Activated B cell treated with CpG ODN at 0.5 μM for 24 hours (primary cell): ENCODE measurements around the gene RANBP10. TPM values are rescaled to one million over a fixed set of nuclear protein-coding genes. Genes with fewer than 3 reads are reported as not detected.

ENCODE experiments used
- ATAC-seq: fragments of 200-7000 bp; cut with Tn5 transposase; one replicate; pipeline ENCODE4 v1.10.0; 2021; ENCODE audit warnings: low read depth, mild to moderate bottlenecking, moderate library complexity
- CTCF ChIA-PET: fragments of 350-600 bp; sonication (Branson Sonifier 250); formaldehyde crosslinking; loops from one replicate; lab custom pipeline; 2021; ENCODE audit warnings: antibody characterized with exemption; lab: Charles Lee
- POLR2A ChIA-PET: fragments of 350-600 bp; sonication (Branson Sonifier 250); formaldehyde crosslinking; loops from one replicate; lab custom pipeline; 2021; ENCODE audit warnings: antibody characterized with exemption; lab: Charles Lee
- DNase-seq: peaks from one replicate; pipeline ENCODE4 v3.0.0; 2022
- H3K27ac Mint-ChIP-seq: one replicate; pipeline ENCODE4 v1.8.0; 2020; ENCODE audit warnings: mixed read lengths
- H3K27me3 Mint-ChIP-seq: one replicate; pipeline ENCODE4 v1.8.0; 2021; ENCODE audit warnings: mixed read lengths
- H3K36me3 Mint-ChIP-seq: one replicate; pipeline ENCODE4 v1.8.0; 2021; ENCODE audit warnings: low read depth, mixed read lengths
- H3K4me1 Mint-ChIP-seq: one replicate; pipeline ENCODE4 v1.8.0; 2021; ENCODE audit warnings: mixed read lengths
- H3K4me3 Mint-ChIP-seq: one replicate; pipeline ENCODE4 v1.8.0; 2020; ENCODE audit warnings: mild to moderate bottlenecking, mixed read lengths
- H3K9me3 Mint-ChIP-seq: one replicate; pipeline ENCODE4 v1.8.0; 2020; ENCODE audit warnings: mixed read lengths
- CTCF ChIP-seq: fragments of 200-600 bp; IDR thresholded peaks from one replicate; pipeline ENCODE4 v1.8.0; 2022; ENCODE audit warnings: antibody characterized with exemption, mild to moderate bottlenecking
- intact Hi-C: fragments of 100-400 bp; cut with micrococcal nuclease; formaldehyde crosslinking; loops from one replicate; pipeline ENCODE4 v1.15.1; 2024
- total RNA-seq: library from RNA; stranded (reverse); gene quantifications from 2 replicates; pipeline ENCODE4 v1.2.3, GENCODE V29; 2022

RANBP10 gene
- total RNA-seq, 1 donor from 2014 or later, result 30.6 TPM

- intact Hi-C loops, result loop anchor here (2.0 kb wide), 3 partner anchors 186 to 602 kb away; partner anchors contain the start of genes ACD, PARD6A, PRMT7 and SLC7A6OS
- no peak for DNase-seq
- Mint-ChIP-seq H3K4me1 (peaks cover 53% of the 10 kb centered on the region), H3K36me3 (peaks cover 8% of the 10 kb centered on the region), H3K27ac (peak within 1 kb of the TSS; percentile 92), H3K4me3 (peak within 1 kb of the TSS; percentile 89), H3K9me3 (no peaks in the 10 kb centered on the region), H3K27me3 (no peaks in the 10 kb centered on the region)
- ChIA-PET POLR2A (interaction anchor here (0.5 to 2.1 kb wide), 3 partner anchors 41 to 1719 kb away, joined by 3 to 11 read pairs (median 6); partner anchors contain the start of genes NFAT5, NFATC3, RANBP10 and TSNAXIP1), CTCF (interaction anchor here (2.4 kb wide), 1 partner anchor 31 kb away, joined by 13 read pairs; no protein-coding TSS in a partner anchor)
- TF ChIP-seq CTCF, result no peak
- peak; percentile 45 for ATAC-seq
Observed at GRCh38 chr16:67847064-67847861, 40.9 kb upstream of the RANBP10 start, which contains the start of gene CENPT. Gene CENPT, minus strand, starts transcription at chr16:67847693. Its CDS starts 13,834 bp downstream, at chr16:67833859.

DNA sequence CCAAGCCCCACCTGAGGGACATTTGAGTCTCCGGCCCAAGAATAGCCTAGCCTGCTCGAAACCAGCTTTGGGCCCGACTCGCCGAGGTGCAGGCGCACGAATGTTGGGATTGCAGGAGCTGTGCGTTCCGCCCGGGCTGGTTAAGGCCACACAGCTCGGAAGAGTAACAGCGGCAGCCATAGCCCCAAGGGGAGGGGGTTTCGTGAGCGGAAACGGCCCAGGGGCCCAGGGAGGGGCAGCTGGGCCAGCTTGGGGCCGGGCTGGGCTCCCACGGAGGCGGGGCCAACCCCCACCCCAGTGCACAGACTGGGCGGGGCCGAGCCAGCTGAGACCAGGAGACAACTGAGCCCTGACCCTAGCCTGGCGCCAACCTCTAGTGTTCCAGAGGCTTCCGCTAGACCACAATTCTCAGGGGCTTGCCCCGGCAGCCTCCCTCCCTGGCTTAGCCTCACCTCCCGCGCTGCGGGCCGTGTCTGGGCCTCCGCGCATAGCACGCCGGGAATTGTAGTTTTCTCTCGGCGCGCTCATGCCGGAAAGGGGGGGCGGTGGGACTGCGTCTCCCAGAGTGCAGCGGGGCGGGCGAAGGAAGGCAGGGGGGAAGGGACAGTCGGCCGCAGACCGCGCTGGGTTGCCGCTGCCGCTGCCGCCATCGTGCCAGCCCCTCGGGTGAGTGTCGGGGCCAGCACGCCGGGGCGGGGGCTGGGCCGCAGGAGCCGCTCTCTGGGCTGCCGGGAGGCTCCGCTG is 40.1 kb upstream of the RANBP10 start, which contains the start of gene NUTF2:
Gene NUTF2 (plus strand): TSS at position 614 of the 744 bp plus-strand sequence. CDS start 18,198 bp downstream, outside the sequence.
- intact Hi-C loops, result loop anchor here (1.0 to 2.0 kb wide), 9 partner anchors 13 to 602 kb away; partner anchors contain the start of genes ACD, CTCF, PARD6A and PRMT7
- H3K27me3 Mint-ChIP-seq, result no peaks in the 10 kb centered on the region
- no peaks in the 10 kb centered on the region for H3K9me3 Mint-ChIP-seq
- H3K27ac Mint-ChIP-seq, result peak within 1 kb of the TSS; percentile 92
- ATAC-seq (peak; percentile 67), DNase-seq (peak; percentile 96)
- H3K36me3 Mint-ChIP-seq, result peaks cover 8% of the 10 kb centered on the region
- ChIA-PET POLR2A (interaction anchor here (0.5 to 3.9 kb wide), 11 partner anchors 12 to 326 kb away, joined by 3 to 21 read pairs (median 6); partner anchors contain the start of genes DDX28, DUS2, GFOD2 and NFATC3), CTCF (interaction anchor here (1.0 to 2.4 kb wide), 2 partner anchors 30 to 174 kb away, joined by 4 to 13 read pairs; no protein-coding TSS in a partner anchor)
- peak within 1 kb of the TSS; percentile 89 for H3K4me3 Mint-ChIP-seq
- no peak for TF ChIP-seq CTCF
- peaks cover 57% of the 10 kb centered on the region for H3K4me1 Mint-ChIP-seq

GRCh38 chr16:67846063-67846319 is 39.6 kb upstream of the RANBP10 start:
- H3K9me3 Mint-ChIP-seq, result no peaks in the 10 kb centered on the region
- no peak for DNase-seq
- no peak for TF ChIP-seq CTCF
- CTCF ChIA-PET, result interaction anchor here (1.0 to 2.4 kb wide), 2 partner anchors 30 to 173 kb away, joined by 4 to 13 read pairs; no protein-coding TSS in a partner anchor
- peaks cover 59% of the 10 kb centered on the region for H3K4me1 Mint-ChIP-seq
- POLR2A ChIA-PET, result interaction anchor here (0.8 to 3.9 kb wide), 10 partner anchors 12 to 325 kb away, joined by 3 to 21 read pairs (median 6); partner anchors contain the start of genes DDX28, DUS2, GFOD2 and NFATC3
- peak overlapping the region; percentile 89 for H3K4me3 Mint-ChIP-seq
- peak overlapping the region; percentile 92 for H3K27ac Mint-ChIP-seq
- intact Hi-C loops, result loop anchor here (1.0 to 2.0 kb wide), 9 partner anchors 13 to 601 kb away; partner anchors contain the start of genes ACD, CTCF, PARD6A and PRMT7
- no peaks in the 10 kb centered on the region for H3K27me3 Mint-ChIP-seq
- ATAC-seq, result no peak
- H3K36me3 Mint-ChIP-seq, result peaks cover 8% of the 10 kb centered on the region

DNA sequence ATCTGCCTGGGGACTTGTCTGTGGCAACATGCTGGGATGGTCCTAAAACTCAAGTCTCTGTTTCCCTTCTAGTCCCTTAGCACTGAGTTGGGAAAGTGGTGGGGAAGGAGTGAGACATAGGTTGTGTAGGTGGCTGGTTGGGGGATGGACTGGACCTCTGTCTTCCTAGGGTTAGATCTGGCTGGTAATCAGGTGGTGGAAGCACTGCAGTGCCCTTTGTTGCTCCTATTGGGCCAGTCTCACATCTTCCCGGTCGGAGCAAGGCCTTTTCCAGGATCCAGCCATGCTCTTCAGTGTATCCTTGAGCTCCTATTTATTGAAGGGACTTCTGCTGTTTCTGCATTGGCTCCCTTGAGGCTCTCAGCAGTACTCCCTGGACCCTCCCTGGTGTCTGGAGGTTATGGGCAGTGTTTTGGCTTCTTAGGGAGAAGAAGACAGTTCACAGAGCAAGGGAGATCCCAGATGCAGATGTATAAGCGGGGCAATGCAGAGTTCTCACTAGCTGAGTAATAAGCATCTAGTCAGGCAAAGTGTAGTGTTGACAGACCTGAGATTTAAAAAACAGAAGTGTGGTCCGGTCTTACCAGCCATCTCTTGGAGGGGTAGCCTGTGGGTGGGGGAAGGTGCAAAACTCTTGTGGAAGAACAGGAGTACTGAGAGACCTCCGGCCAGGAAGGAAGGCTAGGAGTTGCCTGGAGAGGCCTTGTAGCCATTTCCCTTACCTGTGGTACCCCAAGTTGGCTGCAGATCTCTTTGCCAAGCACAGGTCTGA is 39.1 kb upstream of the RANBP10 start:
- Mint-ChIP-seq H3K27me3 (no peaks in the 10 kb centered on the region), H3K4me3 (peak overlapping the region; percentile 89), H3K9me3 (no peaks in the 10 kb centered on the region), H3K36me3 (peaks cover 6% of the 10 kb centered on the region), H3K4me1 (peaks cover 59% of the 10 kb centered on the region), H3K27ac (peak overlapping the region; percentile 92)
- CTCF ChIA-PET, result interaction anchor here (0.9 to 2.4 kb wide), 4 partner anchors 29 to 325 kb away, joined by 3 to 13 read pairs (median 6); no protein-coding TSS in a partner anchor
- POLR2A ChIA-PET, result interaction anchor here (0.5 to 3.9 kb wide), 14 partner anchors 10 to 325 kb away, joined by 3 to 21 read pairs (median 6); partner anchors contain the start of genes DDX28, DUS2, GFOD2 and NFATC3
- no peak for TF ChIP-seq CTCF
- ATAC-seq (no peak), DNase-seq (no peak)
- intact Hi-C loops, result loop anchor here (1.0 to 2.0 kb wide), 9 partner anchors 12 to 601 kb away; partner anchors contain the start of genes ACD, CTCF, PARD6A and PRMT7
